Cardiac septum (tissue), 1 donor: Measurements from ENCODE around the gene SKI. TPM values are rescaled to one million over a fixed set of nuclear protein-coding genes. Genes with fewer than 3 reads are reported as not detected.
A peak's percentile ranks its signal among the peaks of the same experiment; 100 is the strongest.

Source experiments
- DNase-seq: peaks from one replicate; pipeline ENCODE4 v3.0.0-alpha.2; 2020; ENCODE audit warnings: low spot score
- intact Hi-C: fragments of 100-400 bp; cut with DNase I; formaldehyde crosslinking; loops from one replicate; pipeline ENCODE4 v1.14.0; 2022
- total RNA-seq: library from RNA; stranded (reverse); fragmentation: NEBNext Ultra II Directional; extraction: Animal tissue kit (Norgen Biotek cat#: 25700); gene quantifications from one replicate; pipeline ENCODE4 v1.2.1, GENCODE V29; 2021
- donor health status: DM: no; HTN: no; CAD: no.

The SKI gene
- total RNA-seq, 1 donor from 2014 or later = 39.9 TPM

DNA sequence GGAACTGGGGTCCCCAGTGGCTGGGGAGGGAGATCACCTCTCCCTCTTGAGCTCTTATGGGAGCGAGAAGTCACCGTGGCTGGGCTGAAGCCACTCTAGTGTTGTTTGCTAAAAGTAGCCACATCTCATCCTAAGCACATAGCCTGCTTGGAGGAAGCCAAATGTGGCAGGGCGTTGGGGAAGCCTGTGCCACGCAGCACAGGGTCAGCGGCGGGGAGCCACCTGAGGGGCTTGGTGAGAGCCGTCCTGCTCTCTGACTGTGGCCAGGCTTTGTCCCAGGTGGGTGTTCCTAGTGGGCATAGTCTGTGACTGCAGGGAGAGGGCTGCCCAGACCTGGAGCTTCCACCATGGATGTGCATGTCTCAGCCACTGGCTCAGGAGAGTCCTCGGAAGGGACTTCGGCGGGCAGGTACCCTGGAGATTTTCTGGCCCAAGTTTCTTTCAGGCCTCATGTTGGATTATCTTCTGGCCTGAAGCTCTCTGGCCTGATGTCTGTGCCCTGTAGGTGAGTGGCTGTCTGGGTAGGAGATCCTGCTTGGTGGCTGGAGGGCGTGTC is 124.3 kb downstream of the SKI start:
- no peak for DNase-seq
- intact Hi-C loops = no loop called here

DNA sequence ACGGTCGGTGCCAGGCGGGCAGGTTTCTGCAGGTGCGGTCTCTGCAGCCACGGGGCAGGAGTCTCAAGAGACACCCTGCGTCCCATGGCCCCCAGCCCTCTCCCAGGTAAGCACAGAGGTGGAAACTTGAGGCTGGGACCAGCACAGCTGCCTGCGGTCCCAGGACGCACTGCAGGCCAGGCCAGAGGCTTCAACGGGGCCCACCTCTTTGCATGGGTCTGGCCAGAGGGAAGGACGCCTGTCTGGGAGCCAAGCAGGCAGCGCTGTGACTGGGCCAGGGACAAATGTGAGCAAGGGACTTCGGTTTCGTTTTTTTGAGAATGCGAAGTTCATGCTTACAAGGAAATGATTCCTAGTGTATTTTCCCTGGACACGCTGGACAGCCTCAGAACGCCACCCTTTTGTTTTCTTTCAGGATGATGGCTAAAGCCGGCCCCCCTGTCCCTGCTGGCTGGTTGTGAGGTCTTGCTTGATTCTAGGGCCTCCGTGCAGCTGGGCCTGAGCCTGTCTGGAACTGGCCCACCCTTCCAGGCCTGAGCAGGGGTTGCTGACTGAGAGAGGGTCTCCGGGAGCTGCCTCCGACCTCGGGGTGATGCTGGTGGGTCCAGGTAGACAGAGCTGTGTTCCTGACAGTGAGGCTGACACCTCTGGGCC is 124.9 kb downstream of the SKI start:
- peak; percentile 67 for DNase-seq
- intact Hi-C loops = no loop called here

DNA sequence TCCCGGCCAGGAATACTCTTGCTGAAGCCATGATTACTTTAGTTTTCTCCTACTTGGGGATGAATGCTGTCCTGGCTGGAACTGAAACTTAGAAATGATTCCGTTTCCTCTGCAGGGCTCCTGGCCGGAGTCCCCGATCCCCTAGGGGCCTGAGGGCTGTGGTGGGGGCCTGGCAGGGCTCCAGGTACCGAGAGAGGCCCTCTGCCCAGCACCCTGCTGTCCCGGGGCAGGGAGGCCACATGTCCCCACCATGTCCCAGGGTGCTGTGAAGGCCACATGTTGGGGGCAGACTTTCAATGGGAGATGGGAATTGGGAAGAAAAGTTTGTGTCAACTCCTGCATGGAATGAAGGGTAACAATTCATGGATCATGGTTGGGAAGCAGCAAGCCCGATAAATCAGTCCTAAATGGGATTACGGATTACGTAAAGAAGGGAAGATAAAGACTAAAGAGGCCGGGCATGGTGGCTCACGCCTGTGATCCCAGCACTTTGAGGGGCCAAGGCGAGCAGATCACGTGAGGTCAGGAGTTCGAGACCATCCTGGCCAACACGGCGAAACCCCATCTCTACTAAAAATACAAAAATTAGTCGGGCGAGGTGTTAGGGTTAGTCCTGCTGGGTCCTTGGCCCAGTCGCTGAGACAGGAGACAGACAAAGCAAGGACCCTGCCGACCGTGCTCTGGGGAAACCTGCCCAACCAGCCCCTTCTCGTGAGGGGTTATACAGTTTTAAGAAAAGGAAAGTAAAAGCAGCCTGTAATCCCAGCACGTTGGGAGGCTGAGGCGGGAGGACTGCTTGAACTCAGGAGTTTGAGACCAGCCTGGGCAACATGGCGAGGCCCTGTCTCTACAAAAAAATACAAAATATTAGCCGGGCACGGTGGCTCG is 125.7 kb downstream of the SKI start:
- intact Hi-C loops = no loop called here
- DNase-seq = no peak

DNA sequence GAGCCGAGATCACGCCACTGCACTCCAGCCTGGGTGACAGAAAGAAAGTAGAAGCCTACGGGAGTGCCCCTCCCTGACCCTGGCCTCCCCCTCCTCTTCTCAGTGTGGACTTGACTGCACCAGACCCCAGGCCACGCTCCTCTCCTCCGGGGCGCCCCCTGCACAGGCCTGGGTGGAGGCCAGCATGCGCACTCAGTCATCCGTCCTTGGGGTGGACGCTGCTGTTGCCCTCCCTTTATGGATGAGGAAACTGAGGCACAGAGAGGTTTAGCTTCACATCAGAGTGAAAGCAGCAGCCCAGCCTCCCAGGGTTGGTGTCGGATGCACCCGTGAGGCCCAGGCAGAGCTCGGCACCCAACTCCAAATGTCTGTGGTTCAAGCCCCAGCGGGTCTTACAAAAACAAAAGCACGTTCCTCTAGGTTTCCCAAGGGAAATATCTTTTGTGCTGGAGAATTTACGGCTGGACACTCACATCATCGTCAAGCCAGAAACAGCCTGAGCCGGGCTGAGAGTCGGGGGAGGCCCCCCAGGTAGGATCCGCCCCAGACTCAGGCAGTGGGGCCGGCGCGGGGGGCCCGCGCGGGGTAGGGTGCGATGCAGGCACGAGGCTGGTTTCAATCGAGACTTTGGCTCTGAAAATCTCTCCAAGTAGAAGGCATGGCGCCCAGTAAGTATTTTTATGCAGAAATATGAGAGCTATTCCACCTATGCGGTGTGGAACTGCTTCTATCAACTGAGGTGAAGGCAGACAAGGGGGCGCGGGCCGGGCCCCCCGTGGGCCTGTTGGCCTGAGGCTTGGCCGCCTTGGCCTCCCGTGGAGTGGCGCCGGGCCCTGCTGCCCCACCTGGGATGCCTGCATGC is 126.6 kb downstream of the SKI start:
- DNase-seq = no peak
- intact Hi-C loops = no loop called here

DNA sequence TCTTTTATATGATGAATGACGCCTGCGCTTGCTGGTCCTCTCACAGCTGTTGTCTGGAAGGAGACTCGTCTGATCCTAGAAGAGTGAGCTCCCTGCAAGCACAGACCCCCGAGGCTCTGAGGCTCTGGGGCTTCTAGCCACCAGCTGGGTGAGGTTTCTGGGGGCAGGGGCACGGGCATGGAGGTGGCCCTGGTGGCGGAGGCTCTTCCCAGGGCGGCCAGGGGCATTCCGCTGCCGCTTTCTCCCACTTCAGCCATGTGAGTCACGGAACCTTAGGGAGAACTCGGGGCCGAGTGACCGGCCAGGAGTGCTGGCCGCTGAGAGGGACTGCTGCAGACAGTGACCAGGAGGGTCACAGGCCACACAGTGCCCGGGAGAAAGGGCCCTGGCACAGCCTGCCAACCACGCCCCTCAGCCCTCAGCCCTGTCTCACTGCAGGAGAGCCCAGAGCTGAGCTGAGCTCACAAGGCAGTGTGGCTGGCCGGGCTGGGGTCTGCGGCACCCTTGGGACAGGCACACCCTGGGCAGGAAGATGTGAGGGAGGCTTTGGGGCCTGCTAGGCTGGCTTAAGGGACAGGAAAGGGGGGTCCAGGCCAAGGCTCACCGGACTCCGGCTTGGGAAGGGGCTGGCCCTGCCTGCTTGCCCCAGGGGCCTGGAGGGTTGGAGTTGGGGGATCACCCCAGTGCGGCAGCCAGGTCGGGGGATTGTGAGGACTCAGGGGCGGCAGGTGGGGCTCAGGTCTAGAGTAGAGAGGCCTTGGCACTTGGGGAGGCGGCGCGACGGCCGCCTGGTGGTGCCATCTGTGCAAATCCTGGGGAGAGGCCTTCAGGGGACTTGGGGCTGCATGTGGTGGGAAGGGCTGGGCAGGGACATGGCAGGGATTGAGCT is 127.5 kb downstream of the SKI start:
- DNase-seq = no peak
- intact Hi-C loops = no loop called here

DNA sequence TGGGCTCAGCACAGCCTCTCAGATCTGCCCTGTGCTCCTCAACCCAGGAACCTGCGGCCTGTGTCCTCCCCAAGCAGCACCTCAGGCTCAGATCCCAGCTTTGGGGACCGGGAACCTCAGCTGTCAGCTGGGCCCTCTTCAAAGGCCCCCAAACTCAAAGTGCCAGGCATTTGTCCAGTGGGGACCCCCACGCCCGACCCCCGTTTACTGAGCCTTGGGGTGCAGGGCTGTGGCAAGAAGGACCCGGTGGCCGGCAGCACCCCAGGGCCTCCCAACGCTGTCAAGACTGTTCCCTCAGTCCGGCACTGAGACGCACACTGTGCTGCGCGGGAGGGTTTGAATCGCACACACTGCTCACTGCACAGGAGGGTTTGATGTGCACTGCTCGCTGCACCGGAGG is 128.3 kb downstream of the SKI start:
- DNase-seq = no peak
- intact Hi-C loops = no loop called here

DNA sequence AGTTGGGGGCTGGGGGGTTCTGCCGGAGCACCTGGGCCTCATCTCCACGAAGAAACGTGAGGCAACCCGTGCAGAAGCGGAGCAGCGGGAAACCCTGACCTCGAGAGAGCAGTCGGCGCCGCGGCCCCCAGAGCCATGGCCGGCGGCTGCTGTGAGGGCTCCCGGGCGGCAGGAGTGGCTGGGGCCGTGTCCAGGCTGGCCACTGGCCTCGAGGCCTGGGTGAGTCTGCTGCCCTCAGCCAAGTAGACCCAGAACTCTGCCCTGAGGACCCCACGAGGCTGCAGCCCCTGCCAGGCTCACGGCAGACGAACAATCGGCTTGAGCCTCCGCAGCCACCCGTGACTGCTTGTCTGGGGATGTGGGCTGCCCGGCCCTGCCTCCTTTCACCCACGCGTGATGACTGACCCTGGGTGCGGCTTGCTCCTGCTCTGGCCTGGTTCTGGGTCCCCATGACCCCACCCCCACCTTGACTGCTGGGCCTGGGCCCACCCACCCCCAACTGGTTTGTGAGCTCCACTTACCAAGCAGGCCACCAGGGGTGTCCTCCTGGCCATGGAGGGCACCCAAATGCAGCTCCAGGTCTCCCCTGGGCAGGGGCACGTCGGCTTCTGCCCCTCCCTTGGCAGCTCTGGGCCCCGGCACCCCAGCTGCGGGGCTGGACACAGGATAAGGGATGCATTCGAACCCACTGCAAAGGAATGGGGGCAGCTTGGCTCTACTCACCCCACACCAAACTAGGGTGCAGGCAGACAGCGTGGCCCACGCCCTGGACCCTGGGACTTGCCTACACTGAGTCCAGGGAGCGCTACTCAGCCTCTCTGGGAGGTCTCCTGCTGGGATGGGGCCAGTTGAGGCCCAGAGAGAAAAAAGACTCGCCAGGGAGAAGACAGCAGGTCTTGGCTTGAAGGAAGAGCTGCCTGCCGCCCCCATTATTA is 129.1 kb downstream of the SKI start:
- intact Hi-C loops = no loop called here
- peak; percentile 57 for DNase-seq

DNA sequence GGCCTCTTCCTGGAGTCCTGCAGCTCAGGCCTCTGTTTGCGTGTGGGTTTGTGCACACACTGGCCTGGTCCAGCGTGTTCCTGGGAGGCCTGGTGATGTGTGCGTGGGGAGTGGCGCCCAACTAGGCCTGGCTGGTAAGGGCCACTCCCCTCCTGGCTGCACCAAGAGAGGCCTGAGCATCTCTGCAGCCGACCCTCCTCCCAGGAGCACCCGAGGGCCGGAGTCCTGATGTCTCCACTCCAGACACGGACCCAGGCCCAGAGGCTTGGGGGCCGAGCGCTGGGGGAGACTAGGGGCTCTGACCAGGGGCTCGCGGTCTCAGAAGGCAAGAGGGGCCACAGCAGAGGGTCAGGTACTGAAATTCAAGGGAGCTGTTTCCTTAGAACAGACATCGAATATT is 130.0 kb downstream of the SKI start:
- intact Hi-C loops = no loop called here
- DNase-seq = peak; percentile 57

DNA sequence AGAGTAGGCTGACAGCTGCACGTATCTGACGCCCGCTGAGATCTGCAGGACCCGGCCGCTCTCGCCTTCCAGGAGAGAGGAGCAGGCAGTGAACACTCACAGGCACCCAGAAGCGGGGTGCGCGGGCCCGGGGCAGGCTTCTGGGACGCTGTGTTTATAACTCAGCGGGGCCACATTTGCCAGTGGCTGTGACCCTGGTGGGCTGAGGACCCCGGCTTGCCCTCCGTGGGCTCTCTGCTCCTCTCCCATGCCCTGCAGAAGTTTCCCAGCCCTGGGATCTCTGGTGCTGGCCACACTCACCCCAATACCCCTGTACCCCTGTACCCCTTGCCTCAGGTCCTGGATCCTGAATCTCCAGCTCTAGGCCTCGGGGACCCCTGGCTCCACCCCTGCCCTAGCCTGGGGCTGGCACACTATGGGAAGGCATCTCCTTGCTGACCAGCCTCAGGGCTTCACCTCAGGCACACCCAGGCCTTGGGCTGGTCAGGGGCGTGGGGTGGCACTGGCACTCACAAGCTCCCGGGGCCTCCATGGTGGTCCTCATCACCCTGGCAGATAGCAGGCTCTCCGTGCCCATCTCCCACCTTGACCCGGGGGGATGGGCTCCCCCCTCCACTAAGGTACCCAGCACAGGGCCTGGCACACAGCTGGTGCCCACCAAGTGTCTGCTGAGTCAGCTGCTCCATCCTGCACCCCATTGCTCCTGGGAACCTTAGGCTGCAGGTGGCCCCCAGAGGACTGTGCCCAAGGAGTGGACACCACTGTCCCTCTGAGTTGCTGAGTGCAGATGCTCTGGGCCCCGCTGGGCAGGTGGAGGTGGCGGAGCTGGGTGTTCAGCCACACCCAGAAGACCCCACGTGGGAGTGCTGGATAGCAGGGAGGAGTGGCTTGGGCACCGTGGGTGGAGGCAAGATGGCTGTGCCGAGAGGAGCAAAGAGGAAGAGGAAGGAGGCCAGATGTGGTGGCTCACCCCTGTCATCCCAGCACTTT is 130.8 kb downstream of the SKI start:
- intact Hi-C loops = no loop called here
- DNase-seq = peak; percentile 59

Other genes with a start within 250 kb of the SKI start
- not detected for gene CFAP74, start 224.5 kb upstream of the SKI start, total RNA-seq
- gene GABRD, start 209.0 kb upstream of the SKI start, total RNA-seq = 1.1 TPM
- 13.9 TPM for gene PRKCZ, start 177.9 kb upstream of the SKI start, total RNA-seq
- gene FAAP20, start 33.5 kb upstream of the SKI start, total RNA-seq = 40.5 TPM
- gene MORN1, start 163.2 kb downstream of the SKI start, total RNA-seq = 3.6 TPM
- gene RER1, start 163.5 kb downstream of the SKI start, total RNA-seq = 81.9 TPM
- gene PEX10, start 184.2 kb downstream of the SKI start, total RNA-seq = 18.1 TPM
- 0.11 TPM for gene PLCH2, start 248.0 kb downstream of the SKI start, total RNA-seq